Esophagus (tissue), 2 donors: ENCODE results near the gene DENND5A. TPM values are rescaled to one million over a fixed set of nuclear protein-coding genes. Genes with fewer than 3 reads are reported as not detected.

Experiments
- H3K27ac ChIP-seq, 2 donors: one replicate each; pipeline ENCODE4 v1.5.1; 2013; ENCODE audit warnings: low read depth in 2 of 2, mild to moderate bottlenecking in 2 of 2, inconsistent platforms in 1 of 2, low read length in 1 of 2, moderate library complexity in 1 of 2
- H3K27me3 ChIP-seq, 2 donors: one replicate each; pipeline ENCODE4 v1.6.1; 2013; ENCODE audit warnings: low read length in 2 of 2, control low read depth in 1 of 2, mild to moderate bottlenecking in 1 of 2; ENCODE audit not compliant: insufficient read depth in 2 of 2, control insufficient read depth in 1 of 2
- H3K36me3 ChIP-seq, 2 donors: one replicate each; pipeline ENCODE4 v1.6.1; 2013; ENCODE audit warnings: low read length in 1 of 2; ENCODE audit not compliant: control insufficient read depth in 2 of 2, insufficient read depth in 2 of 2
- H3K4me1 ChIP-seq, 2 donors: one replicate each; pipeline ENCODE4 v1.6.1; 2013; ENCODE audit warnings: low read length in 1 of 2; ENCODE audit not compliant: control insufficient read depth in 2 of 2, insufficient read depth in 2 of 2
- H3K4me3 ChIP-seq, 2 donors: one replicate each; pipeline ENCODE4 v1.5.1; 2013; ENCODE audit warnings: low read length in 2 of 2, mild to moderate bottlenecking in 2 of 2, low read depth in 1 of 2, moderate library complexity in 1 of 2
- H3K9me3 ChIP-seq, 2 donors: one replicate each; pipeline ENCODE4 v1.6.1; 2013; ENCODE audit warnings: mild to moderate bottlenecking in 2 of 2, low read depth in 1 of 2, low read length in 1 of 2, moderate library complexity in 1 of 2; ENCODE audit not compliant: control insufficient read depth in 2 of 2, insufficient read depth in 1 of 2
- WGBS, 2 donors: extraction: QIAGEN DNeasy Blood & Tissue Kit; methylation state at CpG; one replicate each; pipeline ENCODE4 v1.1.7; 2013; 5-methylcytosine and 5-hydroxymethylcytosine counted together
- polyA plus RNA-seq, 2 donors: library from polyadenylated mRNA; stranded (reverse); fragments of 200-250 nt; gene quantifications; one replicate each; pipeline ENCODE4 v1.2.3, GENCODE V29; 2013
- donor health status: healthy with polysubstance abuse.
- donor health status: Bipolar disorder and iron deficiency.

The DENND5A gene
- polyA plus RNA-seq, result 10 to 100 TPM in 1 of 2 donors, 1 to 10 TPM in 1; 6.9 to 15.4 TPM

GRCh38 chr11:9265211-9266131, at the start of gene DENND5A:
TSS of gene DENND5A (minus strand) at chr11:9265350. CDS start at chr11:9265069, 281 bp downstream.
- WGBS, 2 donors, result 7% methylated on average over 57 to 63 of the region's 63 CpGs
- Histone ChIP-seq H3K4me1 (peaks cover 0 to 2% of the 10 kb centered on the region in 2 donors), H3K27ac (peak within 1 kb of the TSS; percentile 85 to 89), H3K27me3 (no peaks in the 10 kb centered on the region), H3K9me3 (no peaks in the 10 kb centered on the region), H3K36me3 (no peaks in the 10 kb centered on the region), H3K4me3 (peak within 1 kb of the TSS; percentile 78 to 84)

GRCh38 chr11:9314291-9315077, 49.3 kb upstream of the DENND5A start, which contains the start of gene TMEM41B:
TSS of gene TMEM41B (minus strand) at chr11:9314593. CDS start at chr11:9314441, 152 bp downstream.
- 0 to 1% methylated on average over 69 to 71 of the region's 71 CpGs for WGBS, 2 donors

GRCh38 chr11:9313648-9314290, 48.6 kb upstream of the DENND5A start:
- Histone ChIP-seq H3K27ac (peak overlapping the region; percentile 80 to 83), H3K27me3 (no peaks in the 10 kb centered on the region), H3K4me3 (peak overlapping the region; percentile 78 to 85), H3K36me3 (no peaks in the 10 kb centered on the region), H3K9me3 (no peaks in the 10 kb centered on the region), H3K4me1 (peaks cover 0 to 9% of the 10 kb centered on the region in 2 donors)
- WGBS, 2 donors, result 1% methylated on average over 27 of the region's 27 CpGs

More at GRCh38 chr11:9314291-9315077, 49.3 kb upstream of the DENND5A start, which contains the start of gene TMEM41B:
- Histone ChIP-seq H3K4me1 (peaks cover 0 to 9% of the 10 kb centered on the region in 2 donors), H3K36me3 (no peaks in the 10 kb centered on the region), H3K4me3 (peak within 1 kb of the TSS; percentile 78 to 85), H3K9me3 (no peaks in the 10 kb centered on the region), H3K27me3 (no peaks in the 10 kb centered on the region), H3K27ac (peak within 1 kb of the TSS; percentile 80 to 83)

- Histone ChIP-seq H3K36me3 (no peaks in the 10 kb centered on the region), H3K4me1 (peaks cover 0 to 9% of the 10 kb centered on the region in 2 donors), H3K9me3 (no peaks in the 10 kb centered on the region), H3K4me3 (no peak overlapping the region), H3K27me3 (no peaks in the 10 kb centered on the region), H3K27ac (no peak overlapping the region)
- WGBS, 2 donors, result 94 to 95% methylated on average over 3 of the region's 3 CpGs
Measured at GRCh38 chr11:9310485-9311090, 45.4 kb upstream of the DENND5A start.

- Histone ChIP-seq H3K36me3 (no peaks in the 10 kb centered on the region), H3K9me3 (no peaks in the 10 kb centered on the region), H3K27me3 (no peaks in the 10 kb centered on the region), H3K4me1 (no peaks in the 10 kb centered on the region), H3K27ac (no peak overlapping the region), H3K4me3 (no peak overlapping the region)
- 82 to 89% methylated on average over 3 of the region's 3 CpGs for WGBS, 2 donors
Measured at GRCh38 chr11:9304178-9304577, 39.0 kb upstream of the DENND5A start.

GRCh38 chr11:9302448-9302847, 37.3 kb upstream of the DENND5A start:
- Histone ChIP-seq H3K4me3 (no peak overlapping the region), H3K4me1 (no peaks in the 10 kb centered on the region), H3K27me3 (no peaks in the 10 kb centered on the region), H3K36me3 (no peaks in the 10 kb centered on the region), H3K27ac (no peak overlapping the region), H3K9me3 (no peaks in the 10 kb centered on the region)
- WGBS, 2 donors, result 92 to 96% methylated on average over 3 of the region's 3 CpGs

GRCh38 chr11:9301720-9302119, 36.6 kb upstream of the DENND5A start:
- Histone ChIP-seq H3K27me3 (no peaks in the 10 kb centered on the region), H3K4me3 (no peak overlapping the region), H3K9me3 (no peaks in the 10 kb centered on the region), H3K4me1 (no peaks in the 10 kb centered on the region), H3K27ac (no peak overlapping the region), H3K36me3 (peaks cover 0 to 2% of the 10 kb centered on the region in 2 donors)
- 93 to 95% methylated on average over 9 to 10 of the region's 10 CpGs for WGBS, 2 donors

- H3K27ac ChIP-seq, result no peak overlapping the region
- H3K4me3 ChIP-seq, result no peak overlapping the region
- 95 to 97% methylated on average over 7 of the region's 7 CpGs for WGBS, 2 donors
- H3K27me3 ChIP-seq, result no peaks in the 10 kb centered on the region
- no peaks in the 10 kb centered on the region for H3K9me3 ChIP-seq
- H3K36me3 ChIP-seq, result peaks cover 0 to 5% of the 10 kb centered on the region in 2 donors
- H3K4me1 ChIP-seq, result no peaks in the 10 kb centered on the region
Measured at GRCh38 chr11:9293646-9294045, 28.5 kb upstream of the DENND5A start.
